ENCODE data around the gene ITPR2.

DNA sequence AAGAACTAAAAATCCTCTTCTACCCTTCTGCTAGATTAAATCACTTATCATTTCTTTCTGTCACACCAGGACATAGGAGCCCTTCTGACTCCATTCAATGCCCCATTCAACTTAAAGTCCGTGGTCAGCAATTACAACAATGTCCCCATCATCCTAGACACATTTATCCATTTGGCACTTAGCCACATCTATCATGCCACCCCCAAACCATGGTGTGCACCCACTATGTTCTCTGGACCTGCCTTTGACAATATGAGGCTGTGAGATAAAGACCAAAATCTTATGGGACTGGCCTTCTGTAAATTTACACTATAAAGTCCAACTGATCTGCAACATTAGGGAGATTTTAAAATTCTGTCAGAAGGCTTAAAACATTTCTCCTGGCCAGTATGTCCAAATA lies 533.2 kb downstream of the ITPR2 start:
- TF ChIP-seq, protein P1, sequence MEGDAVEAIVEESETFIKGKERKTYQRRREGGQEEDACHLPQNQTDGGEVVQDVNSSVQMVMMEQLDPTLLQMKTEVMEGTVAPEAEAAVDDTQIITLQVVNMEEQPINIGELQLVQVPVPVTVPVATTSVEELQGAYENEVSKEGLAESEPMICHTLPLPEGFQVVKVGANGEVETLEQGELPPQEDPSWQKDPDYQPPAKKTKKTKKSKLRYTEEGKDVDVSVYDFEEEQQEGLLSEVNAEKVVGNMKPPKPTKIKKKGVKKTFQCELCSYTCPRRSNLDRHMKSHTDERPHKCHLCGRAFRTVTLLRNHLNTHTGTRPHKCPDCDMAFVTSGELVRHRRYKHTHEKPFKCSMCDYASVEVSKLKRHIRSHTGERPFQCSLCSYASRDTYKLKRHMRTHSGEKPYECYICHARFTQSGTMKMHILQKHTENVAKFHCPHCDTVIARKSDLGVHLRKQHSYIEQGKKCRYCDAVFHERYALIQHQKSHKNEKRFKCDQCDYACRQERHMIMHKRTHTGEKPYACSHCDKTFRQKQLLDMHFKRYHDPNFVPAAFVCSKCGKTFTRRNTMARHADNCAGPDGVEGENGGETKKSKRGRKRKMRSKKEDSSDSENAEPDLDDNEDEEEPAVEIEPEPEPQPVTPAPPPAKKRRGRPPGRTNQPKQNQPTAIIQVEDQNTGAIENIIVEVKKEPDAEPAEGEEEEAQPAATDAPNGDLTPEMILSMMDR (IDR thresholded peaks at IDR 0.05; ENCODE audit: control extremely low read depth in 1 of 3, insufficient read depth in 1 of 3, low read depth in 1 of 3, low read length in 3 of 3) = no peak
- no peak for TF ChIP-seq EZH2 (IDR thresholded peaks at IDR 0.05; ENCODE audit: low read depth, low read length, severe bottlenecking)
- TF ChIP-seq, protein P2, sequence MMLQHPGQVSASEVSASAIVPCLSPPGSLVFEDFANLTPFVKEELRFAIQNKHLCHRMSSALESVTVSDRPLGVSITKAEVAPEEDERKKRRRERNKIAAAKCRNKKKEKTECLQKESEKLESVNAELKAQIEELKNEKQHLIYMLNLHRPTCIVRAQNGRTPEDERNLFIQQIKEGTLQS (IDR thresholded peaks at IDR 0.05; ENCODE audit: insufficient read depth, low read depth, low read length) = no peak
- no peak for TF ChIP-seq JUN (IDR thresholded peaks at IDR 0.05; ENCODE audit: low read depth, low read length)
- TF ChIP-seq RAD21 (IDR thresholded peaks at IDR 0.05 in 1 of 2, conservative IDR thresholded peaks at IDR 0.05 in 1 of 2; ENCODE audit: low read depth in 2 of 2, low read length in 2 of 2) = no peak
- TF ChIP-seq PHF8 (conservative IDR thresholded peaks at IDR 0.05; ENCODE audit: low read depth, low read length) = no peak
- no peak for TF ChIP-seq GABPA (IDR thresholded peaks at IDR 0.05; ENCODE audit: borderline replicate concordance, insufficient read depth, low read length)
- no peak for TF ChIP-seq CEBPB (IDR thresholded peaks at IDR 0.05; ENCODE audit: low read depth, low read length)
- no peak for TF ChIP-seq CHD1 (IDR thresholded peaks at IDR 0.05; ENCODE audit: low read depth, low read length)
- no peak for TF ChIP-seq SRF (IDR thresholded peaks at IDR 0.05; ENCODE audit: low read depth, low read length)
- no peak for TF ChIP-seq POLR2A (IDR thresholded peaks at IDR 0.05; ENCODE audit: control extremely low read depth in 1 of 2, low read depth in 2 of 2, low read length in 2 of 2)
